K562 (cell line): ENCODE measurements around the gene KCNA10. TPM values are rescaled to one million over a fixed set of nuclear protein-coding genes. Genes with fewer than 3 reads are reported as not detected.
"Not testable (repeated sequence)": the region's sequence is repeated elsewhere in the genome, so short reads cannot be mapped to it uniquely, and the experiment has no call there.

Source experiments
- ATAC-seq: fragments of 200-7000 bp; cut with Tn5 transposase; 3 replicates; pipeline ENCODE4 v1.9.1; 2020; ENCODE audit warnings: moderate library complexity
- BruUV-seq: library from RNA; stranded (reverse); fragments of 400-500 nt; replicated peaks from 2 replicates; lab custom pipeline; 2021; lab: Mats Ljungman, UMichigan
- CTCF ChIA-PET: fragments of 300-600 bp; formaldehyde crosslinking; extraction: SDS; loops from one replicate; lab custom pipeline; 2021; ENCODE audit warnings: low intra/inter-chr PET ratio; lab: Yijun Ruan, JAX
- POLR2A ChIA-PET: fragments of 300-600, 350-650 bp; sonication (Branson Sonifier 250); formaldehyde crosslinking; extraction: SDS; loops from one replicate; lab custom pipeline; 2021; ENCODE audit warnings: antibody characterized with exemption, inconsistent platforms; lab: Yijun Ruan, JAX
- DNase-seq, 4 experiments: peaks; one replicate each; pipeline versions ENCODE4 v3.0.0 to v3.0.0-alpha.2; 2011 to 2018; ENCODE audit warnings: low spot score in 3 of 4, mixed read lengths in 3 of 4; ENCODE audit errors: extremely low read depth in 1 of 4
- FAIRE-seq: peaks from 2 replicates; lab custom pipeline; 2011; peaks lifted over from hg19 to GRCh38; lab: Jason Lieb, UNC
- H2AFZ ChIP-seq: 2 replicates; pipeline ENCODE4 v1.6.0; 2011; ENCODE audit warnings: low read depth, low read length, control low read depth, inconsistent platforms
- H3K27ac ChIP-seq: fragments of 200-600 bp; 3 replicates; pipeline ENCODE4 v1.8.0; 2011; ENCODE audit warnings: low read depth, mild to moderate bottlenecking, control low read depth, inconsistent platforms, low read length, moderate library complexity, mixed read lengths; ENCODE audit errors: extremely low read depth
- H3K27me3 ChIP-seq, 2 experiments: fragments of 300-600 bp in 1 of 2; 2 replicates in 1 of 2; 3 replicates in 1 of 2; pipeline versions ENCODE4 v1.6.0 to v1.8.0; 2011; ENCODE audit warnings: inconsistent platforms in 2 of 2, low read length in 2 of 2, mild to moderate bottlenecking in 1 of 2, mixed read lengths in 1 of 2, moderate library complexity in 1 of 2; ENCODE audit not compliant: control insufficient read depth in 2 of 2, insufficient read depth in 2 of 2
- H3K36me3 ChIP-seq: fragments of 300-600 bp; 3 replicates; pipeline ENCODE4 v1.8.0; 2011; ENCODE audit warnings: mild to moderate bottlenecking, low read length, inconsistent platforms; ENCODE audit not compliant: control insufficient read depth, insufficient read depth
- H3K4me1 ChIP-seq, 2 experiments: fragments of 200-600 bp in 1 of 2; replicated peaks in 1 of 2; 2 replicates in 1 of 2; 3 replicates in 1 of 2; pipeline versions ENCODE4 v1.5.1 to v1.8.0; 2011; ENCODE audit warnings: inconsistent platforms in 2 of 2, low read length in 2 of 2, mild to moderate bottlenecking in 1 of 2, mixed read lengths in 1 of 2, moderate library complexity in 1 of 2; ENCODE audit not compliant: control insufficient read depth in 2 of 2, insufficient read depth in 2 of 2
- H3K4me2 ChIP-seq: 2 replicates; pipeline ENCODE4 v1.6.1; 2011; ENCODE audit warnings: low read length, control low read depth, inconsistent platforms, mixed read lengths; ENCODE audit not compliant: insufficient read depth
- H3K4me3 ChIP-seq: fragments of 200-600 bp; sonication (generic), shearing (Covaris generic); 2 replicates; pipeline ENCODE4 v1.5.1; 2016; ENCODE audit warnings: control low read depth, inconsistent platforms
- H3K79me2 ChIP-seq: fragments of 200-600 bp; 3 replicates; pipeline ENCODE4 v1.8.0; 2011; ENCODE audit warnings: low read length, inconsistent platforms; ENCODE audit not compliant: control insufficient read depth, insufficient read depth
- H3K9ac ChIP-seq, 2 experiments: 2 replicates each; pipeline versions ENCODE4 v1.6.0 to v1.6.1; 2011; ENCODE audit warnings: low read depth in 2 of 2, low read length in 2 of 2, control low read depth in 1 of 2, inconsistent platforms in 1 of 2, mild to moderate bottlenecking in 1 of 2, mixed read lengths in 1 of 2; ENCODE audit not compliant: insufficient read depth in 1 of 2
- H3K9me1 ChIP-seq: one replicate; pipeline ENCODE4 v1.6.0; 2011; ENCODE audit warnings: inconsistent platforms, mild to moderate bottlenecking, low read length, moderate library complexity; ENCODE audit not compliant: control insufficient read depth, insufficient read depth
- H3K9me3 ChIP-seq: replicated peaks from 2 replicates; pipeline ENCODE4 v1.5.1; 2011; ENCODE audit warnings: low read depth, low read length, inconsistent platforms; ENCODE audit not compliant: control insufficient read depth, insufficient read depth
- H4K20me1 ChIP-seq: replicated peaks from 2 replicates; pipeline ENCODE4 v1.6.1; 2011; ENCODE audit warnings: low read length, inconsistent platforms, mixed read lengths; ENCODE audit not compliant: control insufficient read depth, insufficient read depth
- ARNT ChIP-seq, 2 experiments: fragments of 450-650 bp; IDR thresholded peaks; 2 replicates each; pipeline ENCODE4 v1.6.1; 2016; ENCODE audit warnings: mild to moderate bottlenecking in 1 of 2
- ASH1L ChIP-seq: fragments of 450-650 bp; IDR thresholded peaks from 2 replicates; pipeline ENCODE4 v1.6.1; 2018; ENCODE audit warnings: borderline replicate concordance, mild to moderate bottlenecking, low read depth; ENCODE audit not compliant: partially characterized antibody
- CC2D1A ChIP-seq: fragments of 450-650 bp; IDR thresholded peaks from 2 replicates; pipeline ENCODE4 v1.6.1; 2017; ENCODE audit warnings: mild to moderate bottlenecking
- ETV5 ChIP-seq: sonication (generic); formaldehyde crosslinking; IDR thresholded peaks from 2 replicates; pipeline ENCODE4 v1.4.0; 2020; ENCODE audit warnings: low read depth, mild to moderate bottlenecking, missing genetic modification reagents
- HSF4 ChIP-seq: fragments of 250-450 bp; sonication (Bioruptor Pico); IDR thresholded peaks from 2 replicates; pipeline ENCODE4 v2.1.2; 2022; ENCODE audit warnings: mild to moderate bottlenecking, moderate library complexity, borderline replicate concordance
- TGIF2 ChIP-seq: sonication (generic); formaldehyde crosslinking; IDR thresholded peaks from 2 replicates; pipeline ENCODE4 v1.8.1; 2022; ENCODE audit warnings: mild to moderate bottlenecking, missing genetic modification reagents, moderate library complexity
- ZNF431 ChIP-seq: sonication (generic); formaldehyde crosslinking; IDR thresholded peaks from 2 replicates; pipeline ENCODE4 v1.8.0; 2022; ENCODE audit warnings: mild to moderate bottlenecking, missing genetic modification reagents
- ZZZ3 ChIP-seq: fragments of 450-650 bp; IDR thresholded peaks from 2 replicates; pipeline ENCODE4 v1.6.1; 2016; ENCODE audit warnings: antibody characterized with exemption, mild to moderate bottlenecking, moderate library complexity
- WGBS: fragments of 100-300 bp; shearing (Covaris generic); methylation state at CpG from one replicate; pipeline ENCODE4 v1.1.6; 2016; ENCODE audit warnings: low coverage, mixed read lengths; ENCODE audit not compliant: insufficient coverage; ENCODE audit errors: missing lambda C conversion rate; 5-methylcytosine and 5-hydroxymethylcytosine counted together
- in situ Hi-C: fragments of 300-500 bp; cut with MboI; formaldehyde crosslinking; loops from 4 replicates; pipeline ENCODE4 v1.15.0; 2018; ENCODE audit warnings: inconsistent platforms, mixed read lengths
- intact Hi-C: fragments of 100-400 bp; cut with micrococcal nuclease; formaldehyde crosslinking; loops from 2 replicates; pipeline ENCODE4 v1.14.2; 2022
- polyA plus RNA-seq, 8 experiments: library from polyadenylated mRNA; depleted of rRNA in 4 of 8; stranded (reverse) in 5 of 8; unstranded in 3 of 8; fragments of >200 nt; fragmentation: Nextera tagmentation in 2 of 8; fragmentation: Illumina TruSeq in 1 of 8; extraction: Ambion mirVana in 2 of 8; extraction: Trizol in 1 of 8; gene quantifications; 2 replicates each; pipeline versions ENCODE4 v1.2.1 to v1.2.3, GENCODE V29; 2011 to 2014; ENCODE audit warnings: inconsistent platforms in 1 of 8, missing spikeins in 1 of 8
- total RNA-seq, 7 experiments: library from RNA; depleted of rRNA in 6 of 7; stranded (reverse); fragments of >200 nt in 6 of 7; fragmentation: Illumina TruSeq in 2 of 7; extraction: Trizol in 2 of 7; gene quantifications; 2 replicates each; pipeline versions ENCODE4 v1.2.1 to v1.2.3, GENCODE V29; 2011 to 2021; ENCODE audit warnings: low replicate concordance in 1 of 7
- TF ChIP-seq, protein P1 (sequence below): fragments of 450-650 bp; formaldehyde crosslinking; IDR thresholded peaks from 2 replicates; pipeline ENCODE4 v1.4.0; 2022; ENCODE audit warnings: missing genetic modification characterization

KCNA10 gene
- total and polyA plus RNA-seq, 9 of the 15 experiments (the other 6 are each of a cell fraction or from before 2014, with no cell fraction given) = not detected

- H3K4me1 ChIP-seq, H4K20me1 ChIP-seq, ATAC-seq, FAIRE-seq, H2AFZ ChIP-seq, intact Hi-C loops, H3K79me2 ChIP-seq, DNase-seq, H3K27ac ChIP-seq, H3K36me3 ChIP-seq, H3K4me2 ChIP-seq, H3K9me3 ChIP-seq, H3K4me3 ChIP-seq, CTCF ChIA-PET, BruUV-seq, H3K9me1 ChIP-seq, H3K9ac ChIP-seq: not testable (repeated sequence)
- peaks cover 12 to 57% of the 10 kb centered on the region in 2 experiments for H3K27me3 ChIP-seq
- WGBS = 2% methylated on average over 5 of the region's 5 CpGs
- POLR2A ChIA-PET = interaction anchor here (1.4 to 1.5 kb wide), 2 partner anchors 9 to 11 kb away, joined by 3 to 6 read pairs; no protein-coding TSS in a partner anchor
- in situ Hi-C loops = loop anchor here (10.0 kb wide), 1 partner anchor 484 kb away; no protein-coding TSS in a partner anchor
These were observed 8.1 kb downstream of the KCNA10 start for GRCh38 chr1:110510921-110511320.

DNA sequence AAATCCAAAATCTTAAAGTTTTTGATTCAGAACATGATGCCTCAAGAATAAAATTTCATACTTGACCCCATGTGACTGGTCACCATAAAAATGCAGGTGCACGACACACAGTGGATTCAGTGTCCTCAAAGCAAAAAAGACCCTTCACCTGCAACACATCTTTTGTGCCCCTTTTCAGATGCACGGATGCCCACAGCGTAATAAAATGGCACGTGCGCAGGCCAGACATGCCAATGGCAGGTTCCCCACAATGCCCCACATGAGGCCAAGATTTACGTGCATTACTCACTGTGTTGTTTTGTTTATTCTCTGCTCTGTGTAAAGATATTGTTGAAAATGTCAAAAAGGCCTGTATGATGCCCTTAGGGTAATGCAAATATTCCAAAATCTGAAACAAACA, 9.3 kb downstream of the KCNA10 start:
- Histone ChIP-seq H3K9me1 (no peaks in the 10 kb centered on the region), H3K27ac (no peak overlapping the region), H3K36me3 (no peaks in the 10 kb centered on the region)
- FAIRE-seq (no peak), ATAC-seq (no peak)
- intact Hi-C loops = no loop called here
- TF ChIP-seq, protein P1, sequence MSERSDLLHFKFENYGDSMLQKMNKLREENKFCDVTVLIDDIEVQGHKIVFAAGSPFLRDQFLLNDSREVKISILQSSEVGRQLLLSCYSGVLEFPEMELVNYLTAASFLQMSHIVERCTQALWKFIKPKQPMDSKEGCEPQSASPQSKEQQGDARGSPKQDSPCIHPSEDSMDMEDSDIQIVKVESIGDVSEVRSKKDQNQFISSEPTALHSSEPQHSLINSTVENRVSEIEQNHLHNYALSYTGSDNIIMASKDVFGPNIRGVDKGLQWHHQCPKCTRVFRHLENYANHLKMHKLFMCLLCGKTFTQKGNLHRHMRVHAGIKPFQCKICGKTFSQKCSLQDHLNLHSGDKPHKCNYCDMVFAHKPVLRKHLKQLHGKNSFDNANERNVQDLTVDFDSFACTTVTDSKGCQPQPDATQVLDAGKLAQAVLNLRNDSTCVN = no peak
- TF ChIP-seq ASH1L = no peak
- no peak for TF ChIP-seq CC2D1A
- no peak for TF ChIP-seq HSF4 (CRISPR knock-in tag)
- no peak for TF ChIP-seq ZZZ3
- no peak for TF ChIP-seq ETV5 (CRISPR knock-in tag)
- TF ChIP-seq TGIF2 (CRISPR knock-in tag) = no peak
- TF ChIP-seq ZNF431 (CRISPR knock-in tag) = no peak
- no peak for TF ChIP-seq ARNT (IDR thresholded peaks at IDR 0.05)
- TF ChIP-seq, all 486 proteins: peak for 0
- Histone ChIP-seq H3K4me1 (no peaks in the 10 kb centered on the region), H3K4me3 (no peak overlapping the region), H2AFZ (no peak overlapping the region), H3K27me3 (peaks cover 20 to 66% of the 10 kb centered on the region in 2 experiments; a peak in 4 of 5 replicates), H3K4me2 (no peak overlapping the region), H4K20me1 (no peaks in the 10 kb centered on the region; the same call in 1 of the 2 replicates), H3K79me2 (no peaks in the 10 kb centered on the region), H3K9me3 (no peaks in the 10 kb centered on the region), H3K9ac (no peak overlapping the region)
- BruUV-seq = no TSS peak
- POLR2A ChIA-PET = interaction anchor here (1.4 to 1.5 kb wide), 2 partner anchors 8 to 12 kb away, joined by 3 to 6 read pairs; no protein-coding TSS in a partner anchor
- WGBS = under 1% methylated on average over 6 of the region's 6 CpGs
- DNase-seq = no peak
- CTCF ChIA-PET = no interaction called here
- in situ Hi-C loops = loop anchor here (10.0 kb wide), 1 partner anchor 485 kb away; no protein-coding TSS in a partner anchor
